ENCODE results near the gene GPR35. TPM values are rescaled to one million over a fixed set of nuclear protein-coding genes. Genes with fewer than 3 reads are reported as not detected.
"Not testable (repeated sequence)": the region's sequence is repeated elsewhere in the genome, so short reads cannot be mapped to it uniquely, and the experiment has no call there.

The GPR35 gene
- total and polyA plus RNA-seq, 11 donors, result 0.48 to 2.7 (median 0.93) TPM; not detected in 1

- H3K4me1 ChIP-seq, result peaks cover 0 to under 1% (median 0%) of the 10 kb centered on the region in 12 donors
- no peaks in the 10 kb centered on the region for H3K36me3 ChIP-seq
- WGBS, 4 donors, result 89 to 93% (median 91%) methylated on average over 11 to 13 of the region's 13 CpGs
- H3K4me3 ChIP-seq, result no peak overlapping the region
- H3K9me3 ChIP-seq, result no peaks in the 10 kb centered on the region
- peaks cover 0 to 76% (median 12%) of the 10 kb centered on the region in 9 donors for H3K27me3 ChIP-seq
- H3K27ac ChIP-seq, result no peak overlapping the region
- ATAC-seq, result no peak
- intact Hi-C loops (cut with DNase I), result no loop called here
- DNase-seq, result peak in 1 of 5 donors; percentile 38
- TF ChIP-seq, protein P1, sequence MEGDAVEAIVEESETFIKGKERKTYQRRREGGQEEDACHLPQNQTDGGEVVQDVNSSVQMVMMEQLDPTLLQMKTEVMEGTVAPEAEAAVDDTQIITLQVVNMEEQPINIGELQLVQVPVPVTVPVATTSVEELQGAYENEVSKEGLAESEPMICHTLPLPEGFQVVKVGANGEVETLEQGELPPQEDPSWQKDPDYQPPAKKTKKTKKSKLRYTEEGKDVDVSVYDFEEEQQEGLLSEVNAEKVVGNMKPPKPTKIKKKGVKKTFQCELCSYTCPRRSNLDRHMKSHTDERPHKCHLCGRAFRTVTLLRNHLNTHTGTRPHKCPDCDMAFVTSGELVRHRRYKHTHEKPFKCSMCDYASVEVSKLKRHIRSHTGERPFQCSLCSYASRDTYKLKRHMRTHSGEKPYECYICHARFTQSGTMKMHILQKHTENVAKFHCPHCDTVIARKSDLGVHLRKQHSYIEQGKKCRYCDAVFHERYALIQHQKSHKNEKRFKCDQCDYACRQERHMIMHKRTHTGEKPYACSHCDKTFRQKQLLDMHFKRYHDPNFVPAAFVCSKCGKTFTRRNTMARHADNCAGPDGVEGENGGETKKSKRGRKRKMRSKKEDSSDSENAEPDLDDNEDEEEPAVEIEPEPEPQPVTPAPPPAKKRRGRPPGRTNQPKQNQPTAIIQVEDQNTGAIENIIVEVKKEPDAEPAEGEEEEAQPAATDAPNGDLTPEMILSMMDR (IDR thresholded peaks at IDR 0.05), result no peak
- TF ChIP-seq POLR2A (IDR thresholded peaks at IDR 0.05), result no peak
Measured at GRCh38 chr2:240650254-240650965, 25.1 kb downstream of the GPR35 start.

DNA sequence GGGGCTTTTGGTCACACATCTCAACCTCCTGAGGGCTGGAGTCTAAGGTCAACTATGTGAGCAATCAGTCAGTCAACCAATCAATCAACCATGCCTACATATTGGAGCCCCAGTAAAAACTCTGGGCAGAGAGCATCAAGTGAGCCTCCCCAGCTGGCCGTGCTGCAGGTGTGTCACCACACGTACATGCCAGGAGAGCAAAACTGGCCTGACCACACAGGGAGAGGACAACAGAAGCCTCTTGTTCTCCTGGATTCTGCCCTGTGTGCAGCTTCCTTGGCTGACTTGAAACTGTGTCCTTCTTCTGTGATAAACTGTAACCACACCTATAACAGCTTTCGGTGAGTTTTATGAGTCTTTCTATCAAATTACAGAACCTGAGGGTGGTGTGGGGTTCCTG, 25.9 kb downstream of the GPR35 start:
- DNase-seq (no peak), ATAC-seq (no peak)
- intact Hi-C loops (cut with DNase I), result no loop called here
- Histone ChIP-seq H3K27ac (no peak overlapping the region), H3K36me3 (no peaks in the 10 kb centered on the region), H3K27me3 (peaks cover 0 to 71% (median 11%) of the 10 kb centered on the region in 9 donors), H3K4me1 (peaks cover 0 to 7% (median 0%) of the 10 kb centered on the region in 12 donors), H3K4me3 (no peak overlapping the region), H3K9me3 (no peaks in the 10 kb centered on the region)
- no peak for TF ChIP-seq POLR2A (IDR thresholded peaks at IDR 0.05)
- TF ChIP-seq, protein P1 (IDR thresholded peaks at IDR 0.05), result no peak
- WGBS, 4 donors, result 81 to 86% (median 84%) methylated on average over 2 to 3 of the region's 3 CpGs

GRCh38 chr2:240655931-240656886, 30.9 kb downstream of the GPR35 start:
- Histone ChIP-seq H3K9me3 (no peaks in the 10 kb centered on the region), H3K4me3 (no peak overlapping the region), H3K27me3 (peaks cover 0 to 41% (median 3%) of the 10 kb centered on the region in 9 donors), H3K27ac (no peak overlapping the region), H3K4me1 (peaks cover 0 to 7% (median 0%) of the 10 kb centered on the region in 12 donors), H3K36me3 (no peaks in the 10 kb centered on the region)
- DNase-seq (no peak), ATAC-seq (no peak)
- intact Hi-C loops (cut with DNase I), result no loop called here
- 71 to 80% (median 76%) methylated on average over 8 to 10 of the region's 10 CpGs for WGBS, 4 donors
- no peak for TF ChIP-seq POLR2A (IDR thresholded peaks at IDR 0.05)
- TF ChIP-seq, protein P1 (IDR thresholded peaks at IDR 0.05), result no peak

DNA sequence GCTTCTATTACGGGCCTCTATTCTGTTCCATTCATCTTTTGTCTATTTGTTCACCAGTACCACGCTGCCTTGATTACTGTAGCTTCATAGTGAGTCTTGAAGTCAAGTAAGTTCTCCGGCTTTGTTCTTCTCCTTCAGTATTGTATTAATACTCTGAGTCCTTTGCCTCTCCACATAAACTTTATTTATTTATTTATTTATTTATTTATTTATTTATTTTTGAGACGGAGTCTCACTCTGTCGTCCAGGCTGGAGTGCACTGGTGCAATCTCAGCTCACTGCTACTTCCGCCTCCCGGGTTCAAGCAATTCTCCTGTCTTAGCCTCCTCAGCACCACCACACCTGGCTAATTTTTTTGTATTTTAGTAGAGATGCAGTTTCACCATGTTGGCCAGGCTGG, 34.6 kb downstream of the GPR35 start:
- H3K4me1 ChIP-seq; DNase-seq; ATAC-seq; H3K27ac ChIP-seq; H3K4me3 ChIP-seq; H3K36me3 ChIP-seq; intact Hi-C loops (cut with DNase I): not testable (repeated sequence)
- H3K9me3 ChIP-seq, result peaks cover 0 to 17% (median 4%) of the 10 kb centered on the region in 12 donors
- H3K27me3 ChIP-seq, result peaks cover 0 to 41% (median 15%) of the 10 kb centered on the region in 9 donors
- WGBS, 4 donors, result 87 to 92% (median 90%) methylated on average over 7 of the region's 7 CpGs

All from heart left ventricle (tissue), 16 donors.